Heart left ventricle (tissue), 16 donors: Measurements from ENCODE around the gene RAD51B. TPM values are rescaled to one million over a fixed set of nuclear protein-coding genes. Genes with fewer than 3 reads are reported as not detected.

ENCODE experiments used
- ATAC-seq, 4 donors: fragments of 200-7000 bp; cut with Tn5 transposase; one replicate each; pipeline ENCODE4 v1.9.1; 2020 to 2022; ENCODE audit warnings: moderate library complexity in 4 of 4, mild to moderate bottlenecking in 3 of 4, moderate number of reproducible peaks in 1 of 4
- DNase-seq, 5 donors: peaks; one replicate each; pipeline ENCODE4 v3.0.0-alpha.2; 2020
- H3K27ac ChIP-seq, 12 donors: fragments of 200-600 bp; sonication (generic) in 4 of 12; one replicate each; pipeline versions ENCODE4 v1.5.0 to v1.8.0; 2016 to 2022; ENCODE audit warnings: mild to moderate bottlenecking in 2 of 12
- H3K27me3 ChIP-seq, 9 donors: fragments of 200-600 bp; sonication (generic) in 2 of 9; one replicate each; pipeline versions ENCODE4 v1.5.1 to v1.8.0; 2016 to 2022; ENCODE audit warnings: mild to moderate bottlenecking in 3 of 9
- H3K36me3 ChIP-seq, 9 donors: fragments of 200-600 bp; sonication (generic) in 2 of 9; one replicate each; pipeline versions ENCODE4 v1.5.0 to v1.8.0; 2018 to 2022; ENCODE audit warnings: mild to moderate bottlenecking in 2 of 9
- H3K4me1 ChIP-seq, 12 donors: fragments of 200-600 bp; sonication (generic) in 4 of 12; one replicate each; pipeline versions ENCODE4 v1.5.0 to v1.8.0; 2016 to 2022; ENCODE audit warnings: mild to moderate bottlenecking in 3 of 12
- H3K4me3 ChIP-seq, 12 donors: fragments of 200-600 bp; sonication (generic) in 4 of 12; one replicate each; pipeline versions ENCODE4 v1.5.0 to v1.8.0; 2017 to 2022; ENCODE audit warnings: mild to moderate bottlenecking in 9 of 12, moderate library complexity in 4 of 12
- H3K9me3 ChIP-seq, 12 donors: fragments of 200-600 bp; sonication (generic) in 4 of 12; one replicate each; pipeline versions ENCODE4 v1.5.0 to v1.8.0; 2016 to 2022; ENCODE audit warnings: mild to moderate bottlenecking in 1 of 12
- POLR2A ChIP-seq, 2 donors: fragments of 450-650 bp; IDR thresholded peaks; one replicate each; pipeline ENCODE4 v1.6.1; 2017; ENCODE audit warnings: antibody characterized with exemption in 2 of 2, mild to moderate bottlenecking in 2 of 2, moderate library complexity in 2 of 2
- WGBS, 4 donors: extraction: QIAGEN DNeasy Blood & Tissue Kit in 2 of 4; methylation state at CpG; one replicate each; pipeline versions ENCODE4 v1.1.5 to v1.1.7; 2013 to 2018; 5-methylcytosine and 5-hydroxymethylcytosine counted together
- intact Hi-C, 10 donors: fragments of 100-400 bp; cut with DNase I; formaldehyde crosslinking; loops; one replicate each; pipeline versions ENCODE4 v1.11.1 to v1.14.2; 2022
- polyA plus RNA-seq, 2 donors: library from polyadenylated mRNA; stranded (reverse); fragments of 200-250 nt; gene quantifications; one replicate each; pipeline ENCODE4 v1.2.3, GENCODE V29; 2013
- total RNA-seq, 9 donors: library from RNA; depleted of rRNA in 2 of 9; stranded (reverse); fragments of >200 nt in 2 of 9; fragmentation: NEBNext Ultra II Directional in 3 of 9; extraction: Animal tissue kit (Norgen Biotek cat#: 25700) in 3 of 9; gene quantifications; one replicate each; pipeline versions ENCODE4 v1.1.0 to v1.2.4, GENCODE V29; 2016 to 2023
- TF ChIP-seq, protein P1 (sequence below), 12 donors: fragments of 200-600 bp; sonication (generic) in 4 of 12; IDR thresholded peaks; one replicate each; pipeline versions ENCODE4 v1.5.0 to v1.8.0; 2018 to 2022; ENCODE audit warnings: antibody characterized with exemption in 12 of 12, mild to moderate bottlenecking in 5 of 12
- donor health status: ischemic (EF 13 %, LVEDD 7.1; RV severe dilation, severe dysfunction).
- donor health status: healthy with polysubstance abuse.
- donor health status: DM: no; HTN: yes; CAD: no.
- donor health status: DM: no; HTN: no; CAD: no.
- donor health status: ischemic (EF 25% LVEDD 6.9; RV normal size, moderate dysfunction).
- donor health status: ischemic (EF 25% LVEDD 5.7; RV mildly dilated, moderate dysfunction).
- donor health status: healthy.
- donor health status: DM: yes; HTN: yes; CAD: no.
- donor health status: ischemic (EF 35%, LVEDD 5.7; RV mildly dilated, moderate dysfunction).
- donor health status: nonischemic (EF 11% LVEDD 7.7; RV severe dilation, severe dysfunction).
- donor health status: DM: yes; HTN: yes; CAD: no.
- donor health status: PGD.
- donor health status: ischemic (EF 29% LVEDD 5.4; RV normal size, mild dysfunction).
- donor health status: nonischemic (EF 23%, LVEDD 6.1; RV moderate dilation, normal function).

RAD51B gene
- total and polyA plus RNA-seq, 11 donors, result 1.3 to 11.3 (median 3.2) TPM

DNA sequence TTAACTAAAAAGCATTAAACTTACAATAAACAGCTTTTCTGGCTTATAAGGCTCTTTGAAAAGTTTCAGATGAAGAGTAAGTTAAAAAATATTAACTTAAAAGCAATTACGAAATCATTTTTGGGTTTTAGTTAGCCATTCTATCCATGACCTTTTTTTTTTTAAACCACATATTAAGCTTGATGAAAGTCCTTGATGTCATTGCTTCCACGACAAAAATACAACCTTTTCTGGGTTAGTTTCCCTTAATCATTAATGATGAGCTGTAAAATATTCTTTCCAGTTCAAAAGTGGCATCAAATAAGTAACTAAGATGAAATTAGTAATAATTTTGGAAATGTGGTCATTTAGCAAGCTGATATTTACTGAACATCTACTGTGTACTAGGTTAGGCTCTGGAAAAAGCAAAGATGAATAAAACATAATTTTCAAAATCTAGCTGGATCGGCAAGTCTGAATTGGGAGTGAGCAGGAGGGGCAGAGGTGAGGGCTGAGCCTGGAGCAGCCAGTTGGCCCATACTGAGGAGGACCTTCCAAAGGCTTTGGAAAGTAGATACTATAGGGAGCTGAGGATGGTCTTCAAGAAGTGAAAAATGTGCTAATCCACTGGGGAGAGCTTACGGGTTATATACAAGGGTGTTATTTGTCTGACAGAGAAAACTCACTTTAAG, 628.1 kb downstream of the RAD51B start:
- intact Hi-C loops, result no loop called here
- no peaks in the 10 kb centered on the region for H3K9me3 ChIP-seq
- 93 to 98% (median 94%) methylated on average over 4 of the region's 4 CpGs for WGBS, 4 donors
- peak overlapping the region in 1 of 12 donors; percentile 67 for H3K27ac ChIP-seq
- TF ChIP-seq POLR2A (IDR thresholded peaks at IDR 0.05), result no peak
- TF ChIP-seq, protein P1, sequence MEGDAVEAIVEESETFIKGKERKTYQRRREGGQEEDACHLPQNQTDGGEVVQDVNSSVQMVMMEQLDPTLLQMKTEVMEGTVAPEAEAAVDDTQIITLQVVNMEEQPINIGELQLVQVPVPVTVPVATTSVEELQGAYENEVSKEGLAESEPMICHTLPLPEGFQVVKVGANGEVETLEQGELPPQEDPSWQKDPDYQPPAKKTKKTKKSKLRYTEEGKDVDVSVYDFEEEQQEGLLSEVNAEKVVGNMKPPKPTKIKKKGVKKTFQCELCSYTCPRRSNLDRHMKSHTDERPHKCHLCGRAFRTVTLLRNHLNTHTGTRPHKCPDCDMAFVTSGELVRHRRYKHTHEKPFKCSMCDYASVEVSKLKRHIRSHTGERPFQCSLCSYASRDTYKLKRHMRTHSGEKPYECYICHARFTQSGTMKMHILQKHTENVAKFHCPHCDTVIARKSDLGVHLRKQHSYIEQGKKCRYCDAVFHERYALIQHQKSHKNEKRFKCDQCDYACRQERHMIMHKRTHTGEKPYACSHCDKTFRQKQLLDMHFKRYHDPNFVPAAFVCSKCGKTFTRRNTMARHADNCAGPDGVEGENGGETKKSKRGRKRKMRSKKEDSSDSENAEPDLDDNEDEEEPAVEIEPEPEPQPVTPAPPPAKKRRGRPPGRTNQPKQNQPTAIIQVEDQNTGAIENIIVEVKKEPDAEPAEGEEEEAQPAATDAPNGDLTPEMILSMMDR (IDR thresholded peaks at IDR 0.05), result no peak
- no peaks in the 10 kb centered on the region for H3K27me3 ChIP-seq
- DNase-seq, result no peak
- H3K4me3 ChIP-seq, result no peak overlapping the region
- ATAC-seq, result no peak
- H3K36me3 ChIP-seq, result no peaks in the 10 kb centered on the region
- H3K4me1 ChIP-seq, result peaks cover 0 to 56% (median 12%) of the 10 kb centered on the region in 12 donors

GRCh38 chr14:68448252-68448902, 628.8 kb downstream of the RAD51B start:
- no peaks in the 10 kb centered on the region for H3K9me3 ChIP-seq
- 95 to 97% (median 97%) methylated on average over 3 of the region's 3 CpGs for WGBS, 4 donors
- no peak overlapping the region for H3K4me3 ChIP-seq
- H3K36me3 ChIP-seq, result no peaks in the 10 kb centered on the region
- H3K27ac ChIP-seq, result peak overlapping the region in 1 of 12 donors; percentile 67
- H3K27me3 ChIP-seq, result no peaks in the 10 kb centered on the region
- peaks cover 0 to 50% (median 12%) of the 10 kb centered on the region in 12 donors for H3K4me1 ChIP-seq
- DNase-seq, result no peak
- intact Hi-C loops, result no loop called here
- no peak for ATAC-seq
- TF ChIP-seq, protein P1 (IDR thresholded peaks at IDR 0.05), result no peak
- no peak for TF ChIP-seq POLR2A (IDR thresholded peaks at IDR 0.05)

DNA sequence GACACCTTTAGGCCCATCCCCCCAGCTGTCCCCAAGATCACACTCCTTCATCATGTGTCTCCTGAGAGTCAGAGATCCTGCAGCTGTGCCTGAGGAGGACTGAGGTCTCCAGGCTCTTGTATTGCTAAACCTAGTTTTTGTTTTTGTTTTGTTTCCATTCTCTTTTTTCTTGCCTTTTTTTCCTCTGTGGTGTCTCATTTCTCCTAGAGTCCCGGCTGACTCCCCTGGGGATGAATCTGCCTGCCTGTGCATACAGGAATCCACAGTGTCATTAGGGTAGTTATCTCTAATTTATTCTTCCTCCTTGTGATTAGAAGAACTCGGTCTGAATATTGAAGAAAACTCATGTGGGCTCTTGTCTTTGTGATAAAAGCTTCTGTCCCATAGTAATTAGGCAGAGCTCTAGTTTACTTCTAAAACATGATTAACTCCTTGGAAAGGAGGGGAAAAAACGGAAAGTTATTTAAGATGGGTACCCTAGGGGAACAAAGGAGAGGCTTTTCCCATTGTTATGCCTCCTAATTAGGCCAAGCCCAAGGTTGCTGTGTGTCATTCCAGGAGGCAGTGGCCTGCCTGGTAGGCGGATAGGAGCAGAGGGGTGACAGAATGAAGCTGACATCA, 630.1 kb downstream of the RAD51B start:
- Histone ChIP-seq H3K36me3 (no peaks in the 10 kb centered on the region), H3K27ac (peak overlapping the region in 1 of 12 donors; percentile 67), H3K27me3 (no peaks in the 10 kb centered on the region), H3K9me3 (peaks cover 0 to 10% (median 2%) of the 10 kb centered on the region in 12 donors), H3K4me1 (peaks cover 0 to 38% (median 9%) of the 10 kb centered on the region in 12 donors), H3K4me3 (no peak overlapping the region)
- TF ChIP-seq POLR2A (IDR thresholded peaks at IDR 0.05), result no peak
- TF ChIP-seq, protein P1 (IDR thresholded peaks at IDR 0.05), result no peak
- ATAC-seq (no peak), DNase-seq (no peak)
- intact Hi-C loops, result loop anchor here in 2 of 10 donors (5.0 to 10.0 kb wide), 3 partner anchors 343 to 368 kb away; partner anchors contain the start of gene ZFP36L1 (in 2 of the 2)
- WGBS, 4 donors, result 67 to 74% (median 71%) methylated on average over 4 of the region's 4 CpGs
